Hepatocyte (in vitro differentiated cells): ENCODE results near the gene MCAT.
"Not testable (repeated sequence)": the region's sequence is repeated elsewhere in the genome, so short reads cannot be mapped to it uniquely, and the experiment has no call there.

Experiments
- CTCF ChIP-seq: fragments of 200-600 bp; sonication (generic); IDR thresholded peaks from 2 replicates; pipeline ENCODE4 v1.5.1; 2016; ENCODE audit warnings: antibody characterized with exemption, mild to moderate bottlenecking; ENCODE audit not compliant: poor library complexity
- EZH2 ChIP-seq: fragments of 200-600 bp; sonication (generic); IDR thresholded peaks from 2 replicates; pipeline ENCODE4 v1.6.1; 2016; ENCODE audit warnings: antibody characterized with exemption, mild to moderate bottlenecking, borderline replicate concordance
- EZH2phosphoT487 ChIP-seq: fragments of 200-600 bp; sonication (generic); IDR thresholded peaks from one replicate; pipeline ENCODE4 v1.6.1; 2018; ENCODE audit warnings: antibody characterized with exemption, mild to moderate bottlenecking, low read depth, moderate library complexity; ENCODE audit not compliant: unreplicated experiment, severe bottlenecking

GRCh38 chr22:43146332-43146731 lies 3.1 kb upstream of the MCAT start:
- TF ChIP-seq CTCF, EZH2phosphoT487, EZH2: not testable (repeated sequence)
